HG02588 (cell line): Measurements from ENCODE around the gene NCOA1.
A peak's percentile ranks its signal among the peaks of the same experiment; 100 is the strongest.
"Not testable (repeated sequence)": the region's sequence is repeated elsewhere in the genome, so short reads cannot be mapped to it uniquely, and the experiment has no call there.

ENCODE experiments used
- ATAC-seq: cut with Tn5 transposase; IDR thresholded peaks from one replicate; pipeline ENCODE4 v1.9.1; 2021; ENCODE audit warnings: mild to moderate bottlenecking, moderate library complexity; ENCODE audit not compliant: unreplicated experiment

The NCOA1 gene

GRCh38 chr2:24570225-24570624, 79.2 kb downstream of the NCOA1 start:
- no peak for ATAC-seq

GRCh38 chr2:24571828-24572442, 80.9 kb downstream of the NCOA1 start:
- no peak for ATAC-seq

GRCh38 chr2:24576146-24576545, 85.1 kb downstream of the NCOA1 start:
- no peak for ATAC-seq

GRCh38 chr2:24576617-24577016, 85.6 kb downstream of the NCOA1 start:
- no peak for ATAC-seq

- peak; percentile 55 for ATAC-seq
Measured at GRCh38 chr2:24577481-24577880, 86.4 kb downstream of the NCOA1 start.

GRCh38 chr2:24579053-24579803, 88.2 kb downstream of the NCOA1 start:
- ATAC-seq = no peak

- no peak for ATAC-seq
Measured at GRCh38 chr2:24580561-24580960, 89.5 kb downstream of the NCOA1 start.

- not testable (repeated sequence) for ATAC-seq
Measured at GRCh38 chr2:24581971-24582370, 90.9 kb downstream of the NCOA1 start.

- peak; percentile 70 for ATAC-seq
Measured at GRCh38 chr2:24586955-24587354, 95.9 kb downstream of the NCOA1 start.

GRCh38 chr2:24588294-24588693, 97.2 kb downstream of the NCOA1 start:
- ATAC-seq = no peak

- no peak for ATAC-seq
Measured at GRCh38 chr2:24592441-24593100, 101.5 kb downstream of the NCOA1 start.

GRCh38 chr2:24594283-24594682, 103.2 kb downstream of the NCOA1 start:
- no peak for ATAC-seq

GRCh38 chr2:24597181-24597870, 106.3 kb downstream of the NCOA1 start:
- ATAC-seq = no peak

- ATAC-seq = not testable (repeated sequence)
Measured at GRCh38 chr2:24600140-24600539, 109.1 kb downstream of the NCOA1 start.

- no peak for ATAC-seq
Measured at GRCh38 chr2:24611631-24612030, 120.6 kb downstream of the NCOA1 start.

- no peak for ATAC-seq
Measured at GRCh38 chr2:24613154-24613814, 122.2 kb downstream of the NCOA1 start.

- ATAC-seq = no peak
Measured at GRCh38 chr2:24616616-24617015, 125.6 kb downstream of the NCOA1 start.

GRCh38 chr2:24617424-24617823, 126.4 kb downstream of the NCOA1 start:
- no peak for ATAC-seq

GRCh38 chr2:24618144-24618543, 127.1 kb downstream of the NCOA1 start:
- no peak for ATAC-seq

- no peak for ATAC-seq
Measured at GRCh38 chr2:24618680-24619079, 127.6 kb downstream of the NCOA1 start.

- ATAC-seq = no peak
Measured at GRCh38 chr2:24620936-24621335, 129.9 kb downstream of the NCOA1 start.
